B cell (primary cell): ENCODE measurements around the gene NRDC. TPM values are rescaled to one million over a fixed set of nuclear protein-coding genes. Genes with fewer than 3 reads are reported as not detected.

Source experiments
- ATAC-seq: fragments of 200-7000 bp; cut with Tn5 transposase; one replicate; pipeline ENCODE4 v1.10.0; 2021; ENCODE audit warnings: low read depth, mild to moderate bottlenecking, moderate number of reproducible peaks, moderate library complexity
- CTCF ChIA-PET: fragments of 350-600 bp; sonication (Branson Sonifier 250); formaldehyde crosslinking; loops from one replicate; lab custom pipeline; 2021; ENCODE audit warnings: antibody characterized with exemption, inconsistent platforms; lab: Charles Lee
- POLR2A ChIA-PET: fragments of 350-600 bp; sonication (Branson Sonifier 250); formaldehyde crosslinking; loops from one replicate; lab custom pipeline; 2021; ENCODE audit warnings: antibody characterized with exemption; lab: Charles Lee
- DNase-seq: peaks from one replicate; pipeline ENCODE4 v3.0.0; 2013
- H2AFZ ChIP-seq: 2 replicates; pipeline ENCODE4 v1.6.1; 2012; ENCODE audit warnings: mild to moderate bottlenecking, low read depth, low read length; ENCODE audit not compliant: insufficient read depth, poor library complexity, severe bottlenecking
- H3K27ac ChIP-seq, 2 donors: 1 replicate in 1 of 2; 2 replicates in 1 of 2; pipeline ENCODE4 v1.5.1; 2012 to 2013; ENCODE audit warnings: low read length in 2 of 2, mild to moderate bottlenecking in 2 of 2, moderate library complexity in 1 of 2
- H3K27me3 ChIP-seq, 4 experiments: fragments of 200-600 bp in 1 of 4; sonication (generic) in 1 of 4; replicated peaks in 1 of 4; 1 replicate in 2 of 4; 2 replicates in 2 of 4; pipeline versions ENCODE4 v1.6.1 to v1.7.0; 2013 to 2016; ENCODE audit warnings: low read length in 3 of 4, mild to moderate bottlenecking in 2 of 4, mixed read lengths in 1 of 4, moderate library complexity in 1 of 4; ENCODE audit not compliant: insufficient read depth in 4 of 4, control insufficient read depth in 3 of 4; ENCODE audit errors: control extremely low read depth in 1 of 4
- H3K36me3 ChIP-seq, 2 experiments: replicated peaks in 1 of 2; 1 replicate in 1 of 2; 2 replicates in 1 of 2; pipeline versions ENCODE4 v1.6.1 to v1.7.1; 2013; ENCODE audit warnings: low read length in 1 of 2; ENCODE audit not compliant: insufficient read depth in 2 of 2, control insufficient read depth in 1 of 2; ENCODE audit errors: control extremely low read depth in 1 of 2, extremely low read depth in 1 of 2
- H3K4me1 ChIP-seq, 2 donors: fragments of 200-600 bp in 1 of 2; sonication (generic) in 1 of 2; 1 replicate in 1 of 2; 2 replicates in 1 of 2; pipeline versions ENCODE4 v1.5.1 to v1.6.1; 2013 to 2017; ENCODE audit warnings: low read length in 2 of 2; ENCODE audit not compliant: control insufficient read depth in 2 of 2, insufficient read depth in 2 of 2
- H3K4me2 ChIP-seq: replicated peaks from 2 replicates; pipeline ENCODE3; 2012; ENCODE audit warnings: mild to moderate bottlenecking, low read depth, low read length; ENCODE audit not compliant: poor library complexity, severe bottlenecking
- H3K4me3 ChIP-seq, 5 experiments: fragments of 200-600 bp in 1 of 5; sonication (generic) in 1 of 5; 1 replicate in 3 of 5; 2 replicates in 2 of 5; pipeline versions ENCODE4 v1.5.1 to v1.7.0; 2011 to 2016; ENCODE audit warnings: low read length in 4 of 5, mild to moderate bottlenecking in 4 of 5, low read depth in 2 of 5, control low read depth in 1 of 5, moderate library complexity in 1 of 5; ENCODE audit not compliant: insufficient read depth in 1 of 5; ENCODE audit errors: control extremely low read depth in 1 of 5, extremely low read depth in 1 of 5
- H3K79me2 ChIP-seq: fragments of 200-600 bp; sonication (generic); one replicate; pipeline ENCODE4 v1.6.0; 2016; ENCODE audit warnings: low read length; ENCODE audit not compliant: control insufficient read depth, insufficient read depth
- H3K9ac ChIP-seq: fragments of 200-600 bp; sonication (generic); 2 replicates; pipeline ENCODE4 v1.6.1; 2017; ENCODE audit warnings: mild to moderate bottlenecking, low read length, moderate library complexity
- H3K9me3 ChIP-seq, 3 donors: one replicate each; pipeline versions ENCODE4 v1.6.1 to v1.7.1; 2013; ENCODE audit warnings: low read length in 2 of 3; ENCODE audit not compliant: control insufficient read depth in 2 of 3, insufficient read depth in 1 of 3; ENCODE audit errors: control extremely low read depth in 1 of 3
- H4K20me1 ChIP-seq: 2 replicates; pipeline ENCODE4 v1.6.0; 2012; ENCODE audit warnings: mild to moderate bottlenecking, low read length; ENCODE audit not compliant: insufficient read depth, control insufficient read depth, poor library complexity, severe bottlenecking
- H3K27ac Mint-ChIP-seq: one replicate; pipeline ENCODE4 v1.8.0; 2021; ENCODE audit warnings: mixed read lengths
- H3K27me3 Mint-ChIP-seq: one replicate; pipeline ENCODE4 v1.8.0; 2021; ENCODE audit warnings: mixed read lengths
- H3K4me1 Mint-ChIP-seq: one replicate; pipeline ENCODE4 v1.8.0; 2021; ENCODE audit warnings: mixed read lengths
- H3K4me3 Mint-ChIP-seq: one replicate; pipeline ENCODE4 v1.8.0; 2021; ENCODE audit warnings: mixed read lengths
- H3K9me3 Mint-ChIP-seq: one replicate; pipeline ENCODE4 v1.8.0; 2022; ENCODE audit warnings: mixed read lengths; ENCODE audit not compliant: insufficient read depth
- CTCF ChIP-seq: fragments of 200-600 bp; IDR thresholded peaks from one replicate; pipeline ENCODE4 v1.8.0; 2022; ENCODE audit warnings: antibody characterized with exemption, mild to moderate bottlenecking
- EZH2 ChIP-seq: IDR thresholded peaks from 2 replicates; pipeline ENCODE4 v1.6.1; 2012; ENCODE audit warnings: borderline replicate concordance, low read depth, mild to moderate bottlenecking, moderate library complexity, low read length; ENCODE audit not compliant: insufficient read depth, poor library complexity, severe bottlenecking
- WGBS: methylation state at CpG from one replicate; pipeline ENCODE4 v1.1.5; 2013; ENCODE audit warnings: missing lambda C conversion rate; ENCODE audit not compliant: insufficient coverage; 5-methylcytosine and 5-hydroxymethylcytosine counted together
- intact Hi-C: fragments of 100-400 bp; cut with micrococcal nuclease; formaldehyde crosslinking; loops from one replicate; pipeline ENCODE4 v1.10.0; 2022
- polyA plus RNA-seq: library from polyadenylated mRNA; depleted of rRNA; stranded (reverse); fragments of >200 nt; gene quantifications from 2 replicates; pipeline ENCODE4 v1.2.3, GENCODE V29; 2012
- total RNA-seq, 2 donors: library from RNA; stranded (reverse); fragments of 120-200 nt in 1 of 2; gene quantifications; 1 replicate in 1 of 2; 2 replicates in 1 of 2; pipeline versions ENCODE4 v1.2.3 to v1.2.4, GENCODE V29; 2013 to 2022

NRDC gene
- total and polyA plus RNA-seq, 2 donors (not counting 1 experiment from before 2014, with no cell fraction given), result 55.3 to 154 TPM

DNA sequence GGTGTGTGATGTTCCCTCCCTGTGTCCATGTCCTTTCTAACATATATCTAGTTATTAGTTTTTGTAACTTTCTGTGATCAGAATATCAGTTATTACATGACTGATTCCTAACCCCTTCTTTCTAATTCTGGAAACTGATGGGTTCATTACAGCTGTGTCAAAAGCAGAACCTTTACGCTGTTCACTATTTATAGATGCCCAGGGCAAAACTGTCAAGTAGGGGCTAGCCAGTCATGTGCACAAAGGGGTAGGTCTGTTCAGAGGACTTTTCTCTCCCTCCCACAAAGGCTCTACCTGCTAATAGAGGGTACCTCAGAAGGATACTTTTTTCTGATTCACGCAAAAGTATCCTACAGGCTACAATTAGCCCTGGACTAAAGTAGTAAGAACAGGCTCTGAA is 79.2 kb downstream of the NRDC start:
- H3K4me3 Mint-ChIP-seq, result no peak overlapping the region
- ChIA-PET POLR2A (no interaction called here), CTCF (interaction anchor here (1.1 kb wide), 1 partner anchor 42 kb away, joined by 3 read pairs; no protein-coding TSS in a partner anchor)
- H3K9me3 Mint-ChIP-seq, result no peaks in the 10 kb centered on the region
- WGBS, result no CpG with 5 or more reads among the region's 2 CpGs
- H3K36me3 ChIP-seq, result peaks cover 7 to 60% of the 10 kb centered on the region in 2 experiments
- no peak overlapping the region for H3K9ac ChIP-seq
- peaks cover 14% of the 10 kb centered on the region for H3K4me1 Mint-ChIP-seq
- H3K27ac ChIP-seq, result peak overlapping the region; percentile 25 to 60
- H3K4me3 ChIP-seq, result no peak overlapping the region
- peaks cover 4 to 18% of the 10 kb centered on the region in 2 donors for H3K4me1 ChIP-seq
- no peaks in the 10 kb centered on the region for H3K79me2 ChIP-seq
- ATAC-seq (peak; percentile 49), DNase-seq (no peak)
- no peaks in the 10 kb centered on the region for H4K20me1 ChIP-seq
- H3K4me2 ChIP-seq, result peak overlapping the region; percentile 7
- H3K27me3 Mint-ChIP-seq, result no peaks in the 10 kb centered on the region
- H3K27ac Mint-ChIP-seq, result no peak overlapping the region
- TF ChIP-seq EZH2 (no peak), CTCF (no peak)
- intact Hi-C loops, result no loop called here
- no peaks in the 10 kb centered on the region for H3K9me3 ChIP-seq
- no peaks in the 10 kb centered on the region for H3K27me3 ChIP-seq
- H2AFZ ChIP-seq, result no peak overlapping the region

GRCh38 chr1:51794868-51795267 is 83.7 kb downstream of the NRDC start:
- DNase-seq, result no peak
- POLR2A ChIA-PET, result no interaction called here
- Mint-ChIP-seq H3K9me3 (no peaks in the 10 kb centered on the region), H3K4me1 (peaks cover 6% of the 10 kb centered on the region), H3K4me3 (no peak overlapping the region), H3K27ac (no peak overlapping the region), H3K27me3 (no peaks in the 10 kb centered on the region)
- H3K27me3 ChIP-seq, result no peaks in the 10 kb centered on the region
- no peak overlapping the region for H3K27ac ChIP-seq
- peaks cover 24 to 71% of the 10 kb centered on the region in 2 experiments for H3K36me3 ChIP-seq
- H3K79me2 ChIP-seq, result no peaks in the 10 kb centered on the region
- H3K9ac ChIP-seq, result no peak overlapping the region
- CTCF ChIA-PET, result no interaction called here
- H3K4me2 ChIP-seq, result no peak overlapping the region
- no peak for ATAC-seq
- H3K4me3 ChIP-seq, result no peak overlapping the region
- H3K9me3 ChIP-seq, result no peaks in the 10 kb centered on the region
- TF ChIP-seq EZH2 (no peak), CTCF (no peak)
- H4K20me1 ChIP-seq, result no peaks in the 10 kb centered on the region
- intact Hi-C loops, result no loop called here
- no peak overlapping the region for H2AFZ ChIP-seq
- H3K4me1 ChIP-seq, result peaks cover 4 to 6% of the 10 kb centered on the region in 2 donors
